ENCODE results near the gene SLC5A11. TPM values are rescaled to one million over a fixed set of nuclear protein-coding genes. Genes with fewer than 3 reads are reported as not detected.

SLC5A11 gene
- polyA plus RNA-seq, 1 donor (not counting 4 experiments of a cell fraction or from before 2014, with no cell fraction given): 0.07 TPM

GRCh38 chr16:24950275-24950674 lies 104.5 kb downstream of the SLC5A11 start:
- Histone ChIP-seq H2AFZ (ENCODE audit: control insufficient read depth, low read length) (no peak overlapping the region), H3K9me1 (ENCODE audit: control insufficient read depth, extremely low read depth, insufficient read depth, low read length) (no peaks in the 10 kb centered on the region), H4K20me1 (ENCODE audit: control insufficient read depth, extremely low read depth, insufficient read depth, low read length) (no peaks in the 10 kb centered on the region), H3K4me3 (ENCODE audit: control insufficient read depth in 2 of 3, extremely low read depth in 1 of 3, insufficient read depth in 2 of 3, low read depth in 1 of 3, low read length in 3 of 3) (no peak overlapping the region), H3K9me3 (ENCODE audit: control insufficient read depth, low read depth, low read length) (no peaks in the 10 kb centered on the region), H3K36me3 (ENCODE audit: control insufficient read depth in 2 of 2, extremely low read depth in 1 of 2, insufficient read depth in 2 of 2, low read length in 2 of 2) (peaks cover 10 to 16% of the 10 kb centered on the region in 2 experiments), H3K4me2 (ENCODE audit: control insufficient read depth, extremely low read depth, insufficient read depth, low read depth, low read length) (no peak overlapping the region), H3K79me2 (ENCODE audit: control insufficient read depth, insufficient read depth, low read length) (no peaks in the 10 kb centered on the region), H3K27ac (ENCODE audit: control insufficient read depth, insufficient read depth, low read length) (no peak overlapping the region), H3K27me3 (ENCODE audit: control insufficient read depth, extremely low read depth, insufficient read depth, low read length) (no peaks in the 10 kb centered on the region), H3K9ac (ENCODE audit: control insufficient read depth, extremely low read depth, insufficient read depth, low read length) (no peak overlapping the region), H3K4me1 (ENCODE audit: control insufficient read depth, extremely low read depth, insufficient read depth, low read length) (no peaks in the 10 kb centered on the region)
- FAIRE-seq (no peak), DNase-seq (ENCODE audit: low read depth, low spot score) (no peak)
- no peak for TF ChIP-seq CTCF (optimal IDR thresholded peaks at IDR 0.05 in 1 of 3, IDR thresholded peaks at IDR 0.05 in 1 of 3, conservative IDR thresholded peaks at IDR 0.05 in 1 of 3; ENCODE audit: extremely low read depth in 1 of 3, insufficient read depth in 2 of 3, low read length in 3 of 3)
- TF ChIP-seq EZH2 (IDR thresholded peaks at IDR 0.05; ENCODE audit: low read length): no peak
- dilution Hi-C loops (cut with MboI; ENCODE audit: extremely low pct_ligation_motif_present, low sequenced_read_pairs): no loop called here

- H4K20me1 ChIP-seq (ENCODE audit: control insufficient read depth, extremely low read depth, insufficient read depth, low read length): no peaks in the 10 kb centered on the region
- no peak overlapping the region for H3K4me2 ChIP-seq (ENCODE audit: control insufficient read depth, extremely low read depth, insufficient read depth, low read depth, low read length)
- no peak overlapping the region for H3K27ac ChIP-seq (ENCODE audit: control insufficient read depth, insufficient read depth, low read length)
- no peak for DNase-seq (ENCODE audit: low read depth, low spot score)
- H3K4me3 ChIP-seq (ENCODE audit: control insufficient read depth in 2 of 3, extremely low read depth in 1 of 3, insufficient read depth in 2 of 3, low read depth in 1 of 3, low read length in 3 of 3): no peak overlapping the region
- no peak overlapping the region for H2AFZ ChIP-seq (ENCODE audit: control insufficient read depth, low read length)
- no peaks in the 10 kb centered on the region for H3K4me1 ChIP-seq (ENCODE audit: control insufficient read depth, extremely low read depth, insufficient read depth, low read length)
- no peaks in the 10 kb centered on the region for H3K79me2 ChIP-seq (ENCODE audit: control insufficient read depth, insufficient read depth, low read length)
- H3K27me3 ChIP-seq (ENCODE audit: control insufficient read depth, extremely low read depth, insufficient read depth, low read length): no peaks in the 10 kb centered on the region
- H3K9ac ChIP-seq (ENCODE audit: control insufficient read depth, extremely low read depth, insufficient read depth, low read length): no peak overlapping the region
- peaks cover 16% of the 10 kb centered on the region in 2 experiments for H3K36me3 ChIP-seq (ENCODE audit: control insufficient read depth in 2 of 2, extremely low read depth in 1 of 2, insufficient read depth in 2 of 2, low read length in 2 of 2)
- H3K9me3 ChIP-seq (ENCODE audit: control insufficient read depth, low read depth, low read length): no peaks in the 10 kb centered on the region
- TF ChIP-seq CTCF (optimal IDR thresholded peaks at IDR 0.05 in 1 of 3, IDR thresholded peaks at IDR 0.05 in 1 of 3, conservative IDR thresholded peaks at IDR 0.05 in 1 of 3; ENCODE audit: extremely low read depth in 1 of 3, insufficient read depth in 2 of 3, low read length in 3 of 3): no peak
- TF ChIP-seq EZH2 (IDR thresholded peaks at IDR 0.05; ENCODE audit: low read length): no peak
- no peak for FAIRE-seq
- dilution Hi-C loops (cut with MboI; ENCODE audit: extremely low pct_ligation_motif_present, low sequenced_read_pairs): no loop called here
- H3K9me1 ChIP-seq (ENCODE audit: control insufficient read depth, extremely low read depth, insufficient read depth, low read length): no peaks in the 10 kb centered on the region
Observed at GRCh38 chr16:24953306-24953705, 107.5 kb downstream of the SLC5A11 start.

Data from keratinocyte (primary cell).